Natural killer cell treated with Interleukin-12 subunit alpha and Interleukin-12 subunit beta and Interleukin-15 and Interleukin-18, amount 100 ng/mL, for 72 hours (primary cell): ENCODE results near the gene ERP27. TPM values are rescaled to one million over a fixed set of nuclear protein-coding genes. Genes with fewer than 3 reads are reported as not detected.

Experiments
- ATAC-seq, 2 donors: fragments of 150-1000 bp; cut with Tn5 transposase in 1 of 2; sonication (Bioruptor Pico), chemical (Tn5 transposase) in 1 of 2; 2 replicates each; pipeline ENCODE4 v1.10.0; 2021
- DNase-seq: peaks from one replicate; pipeline ENCODE4 v3.0.0; 2022; ENCODE audit warnings: low spot score
- H3K27ac Mint-ChIP-seq, 2 donors: 1 replicate in 1 of 2; 2 replicates in 1 of 2; pipeline ENCODE4 v1.8.0; 2022; ENCODE audit warnings: mixed read lengths in 2 of 2, mild to moderate bottlenecking in 1 of 2, moderate library complexity in 1 of 2
- H3K27me3 Mint-ChIP-seq, 2 donors: 1 replicate in 1 of 2; 2 replicates in 1 of 2; pipeline ENCODE4 v1.8.0; 2022; ENCODE audit warnings: mixed read lengths in 2 of 2
- H3K36me3 Mint-ChIP-seq: one replicate; pipeline ENCODE4 v1.8.0; 2022; ENCODE audit warnings: mixed read lengths
- H3K4me1 Mint-ChIP-seq, 2 donors: 1 replicate in 1 of 2; 2 replicates in 1 of 2; pipeline ENCODE4 v1.8.0; 2022; ENCODE audit warnings: low read depth in 2 of 2, mixed read lengths in 2 of 2, mild to moderate bottlenecking in 1 of 2
- H3K4me3 Mint-ChIP-seq: one replicate; pipeline ENCODE4 v1.8.0; 2022; ENCODE audit warnings: mixed read lengths
- H3K9me3 Mint-ChIP-seq: 2 replicates; pipeline ENCODE4 v1.8.0; 2022; ENCODE audit warnings: mixed read lengths
- total RNA-seq, 2 donors: library from RNA; stranded (reverse); gene quantifications; one replicate each; pipeline ENCODE4 v1.2.3, GENCODE V29; 2022

Gene ERP27
- total RNA-seq, 2 donors from 2014 or later: 3.2 to 3.7 TPM

DNA sequence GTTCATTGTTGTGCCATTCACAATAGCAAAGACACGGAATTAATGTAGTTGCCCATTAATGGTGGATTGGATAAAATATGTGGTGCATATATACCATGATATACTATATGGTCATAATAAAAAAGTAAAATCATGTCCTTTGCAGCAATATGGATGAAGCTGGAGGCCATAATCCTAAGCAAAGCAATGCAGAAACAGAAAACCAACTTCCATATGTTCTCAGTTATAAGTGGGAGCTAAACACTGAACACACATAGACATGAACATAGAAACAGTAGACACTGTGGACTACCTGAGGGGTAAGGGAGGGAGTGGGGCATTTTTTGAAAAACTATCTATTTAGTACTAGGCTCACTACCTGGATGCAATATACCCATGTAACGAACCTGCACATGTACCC, 3.0 kb upstream of the ERP27 start:
- Mint-ChIP-seq H3K4me3 (no peak overlapping the region), H3K4me1 (peaks cover 28 to 45% of the 10 kb centered on the region in 2 donors), H3K27me3 (no peaks in the 10 kb centered on the region), H3K9me3 (no peaks in the 10 kb centered on the region), H3K27ac (no peak overlapping the region), H3K36me3 (peaks cover 67% of the 10 kb centered on the region)
- ATAC-seq: no peak
- no peak for DNase-seq

DNA sequence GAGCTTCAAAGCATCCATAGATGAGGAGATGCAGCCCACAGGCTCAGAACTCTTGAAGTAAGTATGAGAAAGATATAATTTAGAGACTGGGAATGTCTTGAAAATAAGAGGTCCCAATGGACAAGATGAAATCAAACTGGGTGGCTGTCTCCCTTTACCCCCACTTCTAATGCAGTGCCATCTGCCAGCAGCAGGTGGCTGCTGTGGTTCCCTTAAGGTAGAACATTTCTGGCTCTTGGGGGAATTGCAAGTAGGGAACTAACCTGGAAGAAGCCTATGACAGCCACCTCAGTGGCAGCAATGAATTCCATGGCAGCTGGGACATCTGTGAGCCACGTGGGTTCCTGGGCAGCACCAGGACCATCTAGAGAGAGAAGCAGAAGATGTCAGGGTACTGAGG, 648 bp downstream of the ERP27 start:
- no peak for DNase-seq
- ATAC-seq: no peak
- H3K4me1 Mint-ChIP-seq: peaks cover 21 to 34% of the 10 kb centered on the region in 2 donors
- H3K36me3 Mint-ChIP-seq: peaks cover 47% of the 10 kb centered on the region
- no peaks in the 10 kb centered on the region for H3K27me3 Mint-ChIP-seq
- no peaks in the 10 kb centered on the region for H3K9me3 Mint-ChIP-seq
- no peak overlapping the region for H3K4me3 Mint-ChIP-seq
- H3K27ac Mint-ChIP-seq: peak overlapping the region; percentile 79 to 93

DNA sequence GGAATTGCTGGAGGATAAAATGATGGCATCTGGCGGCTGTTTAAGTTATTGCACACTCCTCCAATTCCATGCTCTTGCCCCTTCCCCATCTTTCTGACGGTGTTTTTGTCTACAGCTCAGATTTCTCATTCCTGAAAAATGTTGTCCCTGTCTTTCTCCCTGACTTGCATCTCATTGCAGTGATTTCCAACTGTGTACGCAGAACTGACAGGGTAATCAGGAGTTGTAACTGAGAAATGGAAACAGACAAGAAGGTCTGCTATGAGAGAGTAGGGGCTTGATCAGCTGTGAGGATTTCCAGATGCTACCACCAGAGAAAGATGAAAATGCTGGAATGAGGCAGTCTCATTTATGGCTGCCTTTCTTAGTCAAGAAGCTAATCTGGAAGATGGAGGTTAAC, 1.3 kb downstream of the ERP27 start:
- Mint-ChIP-seq H3K27me3 (no peaks in the 10 kb centered on the region), H3K9me3 (no peaks in the 10 kb centered on the region), H3K27ac (peak overlapping the region; percentile 79 to 93), H3K36me3 (peaks cover 40% of the 10 kb centered on the region), H3K4me1 (peaks cover 19 to 34% of the 10 kb centered on the region in 2 donors), H3K4me3 (no peak overlapping the region)
- no peak for DNase-seq
- no peak for ATAC-seq

DNA sequence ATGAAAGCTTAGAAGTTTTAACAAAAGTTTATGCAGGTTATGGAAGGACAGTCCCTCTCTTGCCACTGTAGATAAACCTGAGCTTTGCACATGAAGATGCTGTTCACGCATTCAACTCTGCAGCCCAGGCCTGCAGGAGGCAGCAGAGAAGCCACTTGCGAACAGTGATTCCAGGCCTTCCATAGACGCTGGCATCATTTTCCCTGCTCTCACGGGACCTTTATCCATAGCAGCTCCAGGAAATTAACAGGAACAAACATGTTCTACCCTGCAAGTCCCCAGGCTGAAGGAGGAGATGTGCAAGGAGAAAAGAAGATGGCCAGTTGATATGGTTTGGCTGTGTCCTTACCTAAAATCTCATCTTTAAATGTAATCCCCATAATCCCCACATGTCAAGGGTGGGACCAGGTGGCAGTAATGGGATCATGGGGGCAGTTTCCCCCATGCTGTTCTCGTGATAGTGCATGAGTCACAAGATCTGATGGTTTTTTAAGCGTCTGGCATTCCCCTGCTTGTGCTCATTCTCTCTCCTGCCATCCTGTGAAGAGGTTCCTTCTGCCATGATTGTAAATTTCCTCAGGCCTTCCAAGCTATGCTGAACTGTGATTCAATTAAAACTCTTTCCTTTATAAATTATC, 2.0 kb downstream of the ERP27 start:
- Mint-ChIP-seq H3K4me1 (peaks cover 17 to 34% of the 10 kb centered on the region in 2 donors), H3K9me3 (no peaks in the 10 kb centered on the region), H3K27ac (peak overlapping the region in 1 of 2 donors; percentile 93), H3K4me3 (no peak overlapping the region), H3K27me3 (no peaks in the 10 kb centered on the region), H3K36me3 (peaks cover 36% of the 10 kb centered on the region)
- no peak for ATAC-seq
- no peak for DNase-seq

DNA sequence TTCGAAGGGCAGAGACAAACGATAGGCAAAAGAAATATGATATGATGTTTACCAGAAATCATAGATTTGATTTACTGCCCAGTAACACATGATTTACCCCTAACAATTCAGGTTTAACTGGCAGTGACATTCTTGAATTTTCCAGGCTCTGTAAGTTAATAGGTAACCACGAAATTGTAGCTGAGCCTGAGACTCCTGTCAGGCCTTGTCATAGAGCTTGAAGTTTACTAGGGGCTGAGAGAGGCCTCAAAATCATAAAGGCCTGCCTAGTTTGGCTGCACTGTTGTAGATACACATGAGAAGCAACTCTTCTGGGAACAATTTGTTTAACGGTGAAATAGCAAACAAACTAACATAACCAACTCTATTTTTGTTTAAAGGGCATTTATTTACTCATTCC, 3.3 kb downstream of the ERP27 start:
- DNase-seq (no peak), ATAC-seq (no peak)
- Mint-ChIP-seq H3K27me3 (no peaks in the 10 kb centered on the region), H3K4me3 (no peak overlapping the region), H3K9me3 (no peaks in the 10 kb centered on the region), H3K4me1 (peaks cover 17 to 27% of the 10 kb centered on the region in 2 donors), H3K36me3 (peaks cover 25% of the 10 kb centered on the region), H3K27ac (no peak overlapping the region)

DNA sequence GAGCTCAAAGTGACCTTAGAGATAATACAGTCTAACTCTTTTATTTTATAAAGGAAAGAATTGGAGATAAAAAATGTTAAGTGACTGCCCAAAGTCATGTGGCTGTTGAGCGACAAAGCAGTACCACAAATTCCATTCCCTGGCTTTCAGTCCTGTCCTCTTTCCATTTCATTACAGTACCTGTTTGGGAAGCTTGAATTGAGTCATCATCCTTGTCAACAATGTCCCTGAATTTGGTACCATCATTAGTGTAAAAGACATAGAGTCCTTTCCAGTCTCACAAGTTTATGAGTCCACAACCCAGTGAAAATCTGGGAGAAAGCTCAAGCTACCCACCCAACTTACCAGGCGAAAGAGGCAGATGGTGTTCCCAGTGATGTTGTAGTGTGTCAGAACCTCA, 3.8 kb downstream of the ERP27 start:
- no peaks in the 10 kb centered on the region for H3K9me3 Mint-ChIP-seq
- H3K4me3 Mint-ChIP-seq: no peak overlapping the region
- peaks cover 20% of the 10 kb centered on the region for H3K36me3 Mint-ChIP-seq
- peaks cover 16 to 22% of the 10 kb centered on the region in 2 donors for H3K4me1 Mint-ChIP-seq
- no peak for ATAC-seq
- H3K27ac Mint-ChIP-seq: no peak overlapping the region
- DNase-seq: no peak
- H3K27me3 Mint-ChIP-seq: no peaks in the 10 kb centered on the region

DNA sequence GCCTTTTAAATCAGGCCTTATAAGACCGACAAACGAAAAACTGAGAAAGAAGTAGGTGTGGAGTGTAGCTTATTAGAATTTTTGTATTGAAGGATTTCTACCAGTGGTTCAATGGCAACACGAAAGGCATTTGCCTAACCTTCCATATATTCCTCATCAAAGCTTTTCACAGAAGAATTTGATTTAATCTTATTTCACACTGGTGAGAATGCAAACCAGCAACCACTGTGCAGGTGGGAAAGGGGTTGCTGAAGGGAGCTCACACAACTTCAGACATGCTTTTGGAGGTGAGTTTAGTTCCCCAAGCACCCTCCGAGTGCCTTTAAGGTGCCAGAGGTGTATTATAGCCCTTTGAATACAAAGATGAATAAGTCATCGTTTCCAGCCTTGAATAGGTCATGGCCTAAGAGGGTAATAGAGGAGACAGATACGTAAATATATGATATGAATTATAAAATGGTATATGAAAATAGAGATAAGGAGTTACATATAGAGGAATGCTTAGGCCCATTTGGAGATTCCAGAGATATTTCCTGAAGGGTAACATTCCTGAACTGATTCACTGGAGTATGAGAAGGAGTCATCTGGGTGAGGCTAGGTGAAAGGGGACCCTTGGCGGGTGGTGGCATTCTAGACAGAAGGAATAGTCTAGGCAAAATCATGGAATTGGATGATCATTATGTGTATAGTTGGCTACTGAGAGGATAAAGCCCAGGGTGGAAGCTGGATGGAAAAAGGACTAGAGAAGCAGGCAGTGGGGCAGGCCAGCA, 6.4 kb downstream of the ERP27 start:
- Mint-ChIP-seq H3K9me3 (no peaks in the 10 kb centered on the region), H3K4me1 (peaks cover under 1 to 2% of the 10 kb centered on the region in 2 donors), H3K4me3 (no peak overlapping the region), H3K27ac (no peak overlapping the region), H3K27me3 (no peaks in the 10 kb centered on the region), H3K36me3 (peaks cover 6% of the 10 kb centered on the region)
- DNase-seq (no peak), ATAC-seq (no peak)

DNA sequence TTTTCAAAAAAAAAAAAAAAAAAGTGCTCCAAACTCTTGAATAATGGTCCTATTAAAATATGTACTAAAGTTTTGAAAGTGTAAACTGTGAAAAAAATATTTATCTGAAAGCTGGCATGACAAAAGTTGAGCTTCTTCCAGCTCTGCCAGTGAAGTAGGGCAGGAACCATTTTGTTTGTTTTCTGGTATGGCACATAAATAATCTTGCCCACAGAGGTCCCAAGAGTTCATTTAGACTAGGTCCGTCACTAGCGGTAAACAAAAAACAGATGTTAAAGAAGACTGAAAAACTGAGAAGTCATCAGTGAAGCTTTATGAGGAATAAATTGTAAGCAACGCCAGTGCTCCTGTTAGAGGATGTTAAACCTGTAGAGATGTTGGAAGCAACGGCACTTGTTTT, 7.0 kb downstream of the ERP27 start:
- Mint-ChIP-seq H3K4me1 (no peaks in the 10 kb centered on the region), H3K9me3 (no peaks in the 10 kb centered on the region), H3K4me3 (no peak overlapping the region), H3K27me3 (no peaks in the 10 kb centered on the region), H3K36me3 (peaks cover 5% of the 10 kb centered on the region), H3K27ac (no peak overlapping the region)
- no peak for ATAC-seq
- no peak for DNase-seq

DNA sequence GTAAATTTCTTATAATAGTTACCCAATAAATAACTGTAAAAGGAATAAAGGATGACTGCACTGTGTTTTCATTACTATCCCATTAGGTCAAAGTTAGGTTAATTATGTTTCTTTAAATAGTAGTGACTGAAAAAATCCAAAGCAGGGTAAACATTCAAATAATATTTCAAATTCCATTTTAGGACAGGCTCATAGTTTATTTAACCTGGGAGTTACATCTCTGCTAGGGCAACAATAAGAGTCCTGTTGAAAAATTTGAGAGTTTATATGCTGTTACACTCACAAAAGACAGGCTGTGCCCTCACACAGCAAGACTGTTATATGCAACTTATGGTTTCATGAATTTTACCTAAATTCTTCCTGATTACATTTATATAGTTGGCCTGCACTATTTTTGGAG, 8.0 kb downstream of the ERP27 start:
- DNase-seq (no peak), ATAC-seq (no peak)
- Mint-ChIP-seq H3K4me3 (no peak overlapping the region), H3K9me3 (no peaks in the 10 kb centered on the region), H3K27ac (no peak overlapping the region), H3K36me3 (peaks cover 5% of the 10 kb centered on the region), H3K4me1 (no peaks in the 10 kb centered on the region), H3K27me3 (no peaks in the 10 kb centered on the region)

DNA sequence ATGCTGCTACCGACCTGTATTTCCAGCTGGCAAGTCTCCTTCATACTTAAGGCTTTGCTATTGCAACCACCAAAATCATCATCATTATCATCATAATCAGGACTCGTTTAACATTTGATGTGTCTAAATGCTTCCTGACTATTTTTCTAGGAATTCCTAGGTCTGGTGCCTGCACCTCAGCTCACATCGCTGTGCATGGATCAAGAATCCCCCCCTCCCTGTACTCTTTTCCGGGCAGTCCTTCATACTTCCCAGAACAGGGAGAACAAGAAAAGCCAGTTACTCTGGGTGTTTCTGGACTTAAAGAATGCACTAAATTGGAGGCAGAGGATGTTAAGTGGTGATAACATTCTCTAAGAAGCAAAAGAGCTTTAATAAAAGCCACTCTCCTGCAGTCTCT, 9.4 kb downstream of the ERP27 start:
- no peak overlapping the region for H3K4me3 Mint-ChIP-seq
- DNase-seq (no peak), ATAC-seq (no peak)
- H3K27me3 Mint-ChIP-seq: no peaks in the 10 kb centered on the region
- no peaks in the 10 kb centered on the region for H3K4me1 Mint-ChIP-seq
- H3K27ac Mint-ChIP-seq: no peak overlapping the region
- peaks cover 8% of the 10 kb centered on the region for H3K36me3 Mint-ChIP-seq
- no peaks in the 10 kb centered on the region for H3K9me3 Mint-ChIP-seq

DNA sequence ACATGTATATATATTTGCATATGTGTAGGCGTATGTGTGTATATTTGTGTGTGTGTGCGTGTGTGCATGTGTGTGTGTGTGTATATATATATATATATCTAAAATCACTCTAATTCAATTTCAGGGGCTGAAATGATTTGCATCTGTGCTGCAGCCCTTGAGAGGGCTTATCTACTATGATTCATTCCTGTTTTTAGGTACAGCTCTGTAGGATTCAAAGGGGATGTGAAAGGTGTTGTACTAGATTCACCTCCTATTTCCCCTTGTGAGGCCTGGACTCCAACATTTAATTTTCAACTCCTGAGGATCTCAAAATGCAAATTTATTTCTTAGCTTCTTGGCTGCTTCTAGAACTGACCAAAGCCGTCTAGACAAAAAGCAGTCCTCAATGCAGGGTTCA, 11.1 kb downstream of the ERP27 start:
- Mint-ChIP-seq H3K27me3 (no peaks in the 10 kb centered on the region), H3K27ac (no peak overlapping the region), H3K4me1 (no peaks in the 10 kb centered on the region), H3K36me3 (peaks cover 5% of the 10 kb centered on the region), H3K9me3 (no peaks in the 10 kb centered on the region), H3K4me3 (no peak overlapping the region)
- DNase-seq: no peak
- no peak for ATAC-seq

DNA sequence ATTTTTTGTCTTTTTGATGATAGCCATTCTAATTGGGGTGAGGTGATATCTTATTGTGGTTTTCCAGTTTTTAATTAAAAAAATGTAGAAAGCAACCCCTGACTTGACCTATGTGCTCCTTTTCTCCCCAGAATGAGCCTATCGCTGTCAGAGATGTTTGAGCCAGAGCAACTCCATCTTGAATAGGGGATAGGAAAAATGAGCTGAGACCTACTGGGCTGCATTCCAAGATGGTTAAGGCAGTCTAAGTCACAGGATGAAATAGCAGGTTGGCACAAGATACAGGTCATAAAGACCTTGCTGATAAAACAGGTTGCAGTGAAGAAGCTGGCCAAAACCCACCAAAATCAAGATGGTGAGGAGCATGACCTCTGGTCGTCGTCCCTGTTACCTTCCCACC, 13.8 kb downstream of the ERP27 start:
- Mint-ChIP-seq H3K27me3 (no peaks in the 10 kb centered on the region), H3K9me3 (no peaks in the 10 kb centered on the region), H3K36me3 (peaks cover 9% of the 10 kb centered on the region), H3K4me1 (peaks cover 11 to 15% of the 10 kb centered on the region in 2 donors), H3K4me3 (no peak overlapping the region), H3K27ac (no peak overlapping the region)
- no peak for DNase-seq
- ATAC-seq: no peak

DNA sequence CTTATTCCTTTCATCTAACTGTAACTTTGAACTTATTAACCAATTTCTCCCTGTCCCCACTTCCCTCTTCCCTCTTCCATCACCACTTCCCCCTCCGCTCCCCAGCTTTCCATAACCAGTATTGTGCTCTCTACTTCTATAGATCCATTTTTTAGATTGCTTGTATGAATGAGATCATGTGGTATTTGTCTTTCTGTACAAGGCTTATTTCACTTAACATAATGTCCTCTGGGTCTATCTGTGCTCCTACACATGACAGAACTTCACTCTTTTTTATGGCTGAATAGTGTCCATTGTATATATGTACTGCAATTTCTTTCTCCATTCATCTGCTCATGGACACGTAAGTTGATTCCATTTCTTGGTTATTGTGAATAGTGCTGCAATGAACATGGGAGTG, 14.4 kb downstream of the ERP27 start:
- no peak for DNase-seq
- Mint-ChIP-seq H3K27ac (no peak overlapping the region), H3K9me3 (no peaks in the 10 kb centered on the region), H3K36me3 (peaks cover 9% of the 10 kb centered on the region), H3K4me1 (peaks cover 11 to 18% of the 10 kb centered on the region in 2 donors), H3K27me3 (no peaks in the 10 kb centered on the region), H3K4me3 (no peak overlapping the region)
- no peak for ATAC-seq

DNA sequence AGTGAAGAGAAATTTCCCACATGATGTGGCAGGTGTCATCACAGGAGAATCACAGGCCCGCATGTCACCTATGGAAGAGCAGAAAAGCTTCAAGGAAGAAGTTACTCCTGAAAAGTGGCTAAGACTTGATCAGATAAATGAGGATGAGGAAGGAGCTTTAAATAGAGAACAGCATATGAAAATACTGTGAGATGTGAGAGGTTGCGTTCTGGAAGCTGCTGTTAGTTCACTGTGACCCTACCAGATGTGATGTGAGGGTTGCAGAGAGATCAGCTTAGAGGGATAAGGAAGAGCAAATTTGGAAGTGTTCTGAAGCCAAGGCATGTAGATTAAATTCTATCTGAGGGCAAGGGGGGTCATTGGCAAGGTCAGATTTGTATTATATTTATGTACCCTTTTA, 17.1 kb downstream of the ERP27 start:
- H3K36me3 Mint-ChIP-seq: peaks cover 20% of the 10 kb centered on the region

More for the DNA sequence above, 17.1 kb downstream of the ERP27 start:
- DNase-seq: no peak
- no peak for ATAC-seq
- H3K4me3 Mint-ChIP-seq: peak overlapping the region; percentile 1
- H3K4me1 Mint-ChIP-seq: peaks cover 11 to 18% of the 10 kb centered on the region in 2 donors
- H3K27ac Mint-ChIP-seq: peak overlapping the region; percentile 11 to 26
- no peaks in the 10 kb centered on the region for H3K27me3 Mint-ChIP-seq
- no peaks in the 10 kb centered on the region for H3K9me3 Mint-ChIP-seq
